Nephron (organoid): ENCODE results near the gene RIPPLY1.

Experiments
- H3K27ac Mint-ChIP-seq, 3 experiments: 2 replicates each; pipeline ENCODE4 v1.8.0; 2020; ENCODE audit warnings: mixed read lengths in 3 of 3, mild to moderate bottlenecking in 2 of 3, moderate library complexity in 1 of 3
- H3K27me3 Mint-ChIP-seq: 2 replicates; pipeline ENCODE4 v1.8.0; 2021; ENCODE audit warnings: low read depth, mild to moderate bottlenecking, moderate library complexity, mixed read lengths
- H3K36me3 Mint-ChIP-seq: 2 replicates; pipeline ENCODE4 v1.8.0; 2020; ENCODE audit warnings: low read depth, mixed read lengths
- H3K4me1 Mint-ChIP-seq: 2 replicates; pipeline ENCODE4 v1.8.0; 2020; ENCODE audit warnings: mixed read lengths
- H3K4me3 Mint-ChIP-seq, 3 experiments: 2 replicates each; pipeline ENCODE4 v1.8.0; 2020; ENCODE audit warnings: mild to moderate bottlenecking in 3 of 3, mixed read lengths in 3 of 3, moderate library complexity in 2 of 3
- H3K9me3 Mint-ChIP-seq: 2 replicates; pipeline ENCODE4 v1.8.0; 2020; ENCODE audit warnings: mixed read lengths
- TF ChIP-seq, protein P1 (sequence below), 3 experiments: fragments of 200-600 bp; sonication (generic); IDR thresholded peaks; one replicate each; pipeline ENCODE4 v1.5.0; 2021; ENCODE audit warnings: antibody characterized with exemption in 3 of 3; ENCODE audit not compliant: unreplicated experiment in 3 of 3

Gene RIPPLY1

GRCh38 chrX:106901341-106901740 is 1.8 kb downstream of the RIPPLY1 start:
- Mint-ChIP-seq H3K9me3 (peaks cover under 1% of the 10 kb centered on the region), H3K27me3 (peaks cover 6% of the 10 kb centered on the region), H3K27ac (no peak overlapping the region), H3K36me3 (no peaks in the 10 kb centered on the region), H3K4me1 (peaks cover 29% of the 10 kb centered on the region), H3K4me3 (no peak overlapping the region)
- TF ChIP-seq, protein P1, sequence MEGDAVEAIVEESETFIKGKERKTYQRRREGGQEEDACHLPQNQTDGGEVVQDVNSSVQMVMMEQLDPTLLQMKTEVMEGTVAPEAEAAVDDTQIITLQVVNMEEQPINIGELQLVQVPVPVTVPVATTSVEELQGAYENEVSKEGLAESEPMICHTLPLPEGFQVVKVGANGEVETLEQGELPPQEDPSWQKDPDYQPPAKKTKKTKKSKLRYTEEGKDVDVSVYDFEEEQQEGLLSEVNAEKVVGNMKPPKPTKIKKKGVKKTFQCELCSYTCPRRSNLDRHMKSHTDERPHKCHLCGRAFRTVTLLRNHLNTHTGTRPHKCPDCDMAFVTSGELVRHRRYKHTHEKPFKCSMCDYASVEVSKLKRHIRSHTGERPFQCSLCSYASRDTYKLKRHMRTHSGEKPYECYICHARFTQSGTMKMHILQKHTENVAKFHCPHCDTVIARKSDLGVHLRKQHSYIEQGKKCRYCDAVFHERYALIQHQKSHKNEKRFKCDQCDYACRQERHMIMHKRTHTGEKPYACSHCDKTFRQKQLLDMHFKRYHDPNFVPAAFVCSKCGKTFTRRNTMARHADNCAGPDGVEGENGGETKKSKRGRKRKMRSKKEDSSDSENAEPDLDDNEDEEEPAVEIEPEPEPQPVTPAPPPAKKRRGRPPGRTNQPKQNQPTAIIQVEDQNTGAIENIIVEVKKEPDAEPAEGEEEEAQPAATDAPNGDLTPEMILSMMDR (IDR thresholded peaks at IDR 0.05; ENCODE audit: unreplicated experiment in 3 of 3) = no peak

GRCh38 chrX:106899841-106900240 is 3.3 kb downstream of the RIPPLY1 start:
- Mint-ChIP-seq H3K4me3 (no peak overlapping the region), H3K4me1 (peaks cover 22% of the 10 kb centered on the region), H3K27ac (peak overlapping the region in 1 of 3 experiments; percentile 22), H3K36me3 (no peaks in the 10 kb centered on the region), H3K27me3 (peaks cover 6% of the 10 kb centered on the region), H3K9me3 (peaks cover 2% of the 10 kb centered on the region)
- TF ChIP-seq, protein P1 (IDR thresholded peaks at IDR 0.05; ENCODE audit: unreplicated experiment in 3 of 3) = no peak

GRCh38 chrX:106899276-106899675 is 3.9 kb downstream of the RIPPLY1 start:
- Mint-ChIP-seq H3K27me3 (peaks cover 6% of the 10 kb centered on the region), H3K4me3 (no peak overlapping the region), H3K36me3 (no peaks in the 10 kb centered on the region), H3K27ac (peak overlapping the region; percentile 21 to 65 (median 53)), H3K9me3 (peaks cover 2% of the 10 kb centered on the region), H3K4me1 (peaks cover 17% of the 10 kb centered on the region)
- TF ChIP-seq, protein P1 (IDR thresholded peaks at IDR 0.05; ENCODE audit: unreplicated experiment in 3 of 3) = no peak

DNA sequence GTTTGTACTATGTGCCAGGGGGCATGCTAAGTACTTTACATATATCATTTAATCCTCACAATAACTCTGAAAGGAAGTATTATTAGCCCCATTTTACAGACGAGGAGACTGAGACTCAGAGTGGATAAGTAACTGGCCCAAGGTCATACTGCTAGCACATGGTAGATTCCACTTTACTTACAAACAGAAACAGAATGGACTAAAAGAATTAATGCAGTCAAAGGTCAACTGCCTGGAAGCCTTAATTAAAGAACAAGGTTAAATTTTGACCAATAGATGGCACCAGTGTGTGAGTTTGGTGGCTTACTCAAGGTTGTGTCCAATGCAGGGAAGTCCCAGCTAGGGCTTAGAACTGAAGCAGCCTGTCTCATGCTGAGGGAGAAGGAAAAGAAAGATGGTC is 4.7 kb downstream of the RIPPLY1 start:
- Mint-ChIP-seq H3K4me3 (no peak overlapping the region), H3K9me3 (peaks cover 2% of the 10 kb centered on the region), H3K36me3 (no peaks in the 10 kb centered on the region), H3K4me1 (peaks cover 17% of the 10 kb centered on the region), H3K27ac (peak overlapping the region; percentile 21 to 65 (median 53)), H3K27me3 (peaks cover 6% of the 10 kb centered on the region)
- TF ChIP-seq, protein P1 (IDR thresholded peaks at IDR 0.05; ENCODE audit: unreplicated experiment in 3 of 3) = peak; percentile 32 to 49 (median 34)

DNA sequence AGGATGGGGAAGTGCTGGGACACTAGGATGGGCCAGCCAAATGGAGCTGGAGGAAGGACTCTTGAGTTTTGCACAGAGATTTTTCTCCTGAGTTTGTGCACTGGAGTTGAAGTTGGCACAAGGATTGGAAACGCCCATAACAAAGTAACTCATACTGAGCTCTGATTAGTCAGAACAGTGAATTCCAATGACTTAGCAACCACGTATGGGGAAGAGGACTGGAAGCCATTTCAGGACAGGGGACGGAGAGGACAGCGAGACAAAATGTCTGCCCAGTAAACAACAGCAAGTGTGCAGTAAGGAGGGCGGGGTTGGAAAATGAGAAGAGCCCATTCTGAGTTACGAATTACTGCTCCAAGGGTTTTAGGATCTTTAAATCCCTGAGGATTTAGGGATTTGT is 5.9 kb downstream of the RIPPLY1 start:
- peaks cover 2% of the 10 kb centered on the region for H3K9me3 Mint-ChIP-seq
- H3K36me3 Mint-ChIP-seq = no peaks in the 10 kb centered on the region
- TF ChIP-seq, protein P1 (IDR thresholded peaks at IDR 0.05; ENCODE audit: unreplicated experiment in 3 of 3) = no peak
- H3K4me3 Mint-ChIP-seq = no peak overlapping the region
- peaks cover 6% of the 10 kb centered on the region for H3K27me3 Mint-ChIP-seq
- peaks cover 17% of the 10 kb centered on the region for H3K4me1 Mint-ChIP-seq
- no peak overlapping the region for H3K27ac Mint-ChIP-seq

GRCh38 chrX:106894978-106895452 is 8.1 kb downstream of the RIPPLY1 start:
- H3K4me1 Mint-ChIP-seq = peaks cover 17% of the 10 kb centered on the region
- H3K4me3 Mint-ChIP-seq = no peak overlapping the region
- peaks cover 5% of the 10 kb centered on the region for H3K27me3 Mint-ChIP-seq
- peaks cover 2% of the 10 kb centered on the region for H3K9me3 Mint-ChIP-seq
- H3K27ac Mint-ChIP-seq = peak overlapping the region in 2 of 3 experiments; percentile 39 to 53
- TF ChIP-seq, protein P1 (IDR thresholded peaks at IDR 0.05; ENCODE audit: unreplicated experiment in 3 of 3) = no peak
- no peaks in the 10 kb centered on the region for H3K36me3 Mint-ChIP-seq
